Measurements from ENCODE around the gene ZBTB22. TPM values are rescaled to one million over a fixed set of nuclear protein-coding genes. Genes with fewer than 3 reads are reported as not detected.
A peak's percentile ranks its signal among the peaks of the same experiment; 100 is the strongest.

ZBTB22 gene
- total RNA-seq, 4 donors from 2014 or later, result 10.1 to 31.8 (median 17.2) TPM

- Histone ChIP-seq H3K4me1 (peaks cover 2 to 3% (median 2%) of the 10 kb centered on the region in 4 donors), H3K27ac (no peak overlapping the region), H3K4me3 (no peak overlapping the region), H3K36me3 (no peaks in the 10 kb centered on the region), H3K27me3 (no peaks in the 10 kb centered on the region), H3K9me3 (no peaks in the 10 kb centered on the region)
- 82% methylated on average over 5 of the region's 5 CpGs; no CpG with 5 or more reads in 1 of the 2 donors for WGBS, 2 donors (ENCODE audit: low coverage in 1 of 2)
- intact Hi-C loops (cut with DNase I; ENCODE audit: low total_unique reads) (no loop called here), in situ Hi-C loops (cut with MboI; ENCODE audit: low pct_ligation_motif_present in 1 of 4, low pct_unique_long_range_greater_than_20kb in 1 of 4, low sequenced_read_pairs in 3 of 4) (no loop called here)
- TF ChIP-seq CTCF (IDR thresholded peaks at IDR 0.05), result no peak
- no peak for TF ChIP-seq POLR2A (IDR thresholded peaks at IDR 0.05)
- TF ChIP-seq EP300 (IDR thresholded peaks at IDR 0.05; ENCODE audit: low read depth), result no peak
- TF ChIP-seq POLR2AphosphoS5 (IDR thresholded peaks at IDR 0.05), result no peak
- DNase-seq, result no peak
These were observed 11.5 kb upstream of the ZBTB22 start for GRCh38 chr6:33329058-33329457.

GRCh38 chr6:33324125-33324524 lies 6.6 kb upstream of the ZBTB22 start:
- Histone ChIP-seq H3K27ac (peak overlapping the region; percentile 90 to 94 (median 92)), H3K36me3 (peaks cover 0 to 18% (median 7%) of the 10 kb centered on the region in 4 donors), H3K27me3 (no peaks in the 10 kb centered on the region), H3K4me3 (peak overlapping the region in 3 of 4 donors; percentile 83 to 93 (median 85)), H3K9me3 (no peaks in the 10 kb centered on the region), H3K4me1 (peaks cover 21 to 41% (median 36%) of the 10 kb centered on the region in 4 donors)
- 28% methylated on average over 7 of the region's 7 CpGs; no CpG with 5 or more reads in 1 of the 2 donors for WGBS, 2 donors (ENCODE audit: low coverage in 1 of 2)
- intact Hi-C loops (cut with DNase I; ENCODE audit: low total_unique reads) (no loop called here), in situ Hi-C loops (cut with MboI; ENCODE audit: low pct_ligation_motif_present in 1 of 4, low pct_unique_long_range_greater_than_20kb in 1 of 4, low sequenced_read_pairs in 3 of 4) (no loop called here)
- DNase-seq, result no peak
- no peak for TF ChIP-seq POLR2AphosphoS5 (IDR thresholded peaks at IDR 0.05)
- no peak for TF ChIP-seq CTCF (IDR thresholded peaks at IDR 0.05)
- no peak for TF ChIP-seq POLR2A (IDR thresholded peaks at IDR 0.05)
- no peak for TF ChIP-seq EP300 (IDR thresholded peaks at IDR 0.05; ENCODE audit: low read depth)

- no peak for TF ChIP-seq CTCF (IDR thresholded peaks at IDR 0.05)
- no peak for TF ChIP-seq POLR2A (IDR thresholded peaks at IDR 0.05)
- TF ChIP-seq EP300 (IDR thresholded peaks at IDR 0.05; ENCODE audit: low read depth), result no peak
- Histone ChIP-seq H3K36me3 (peaks cover 0 to 23% (median 8%) of the 10 kb centered on the region in 4 donors), H3K9me3 (no peaks in the 10 kb centered on the region), H3K27ac (peak overlapping the region; percentile 90 to 94 (median 92)), H3K4me1 (peaks cover 24 to 46% (median 41%) of the 10 kb centered on the region in 4 donors), H3K27me3 (no peaks in the 10 kb centered on the region), H3K4me3 (peak overlapping the region; percentile 31 to 93 (median 84))
- no peak for DNase-seq
- 1% methylated on average over 12 of the region's 12 CpGs; no CpG with 5 or more reads in 1 of the 2 donors for WGBS, 2 donors (ENCODE audit: low coverage in 1 of 2)
- intact Hi-C loops (cut with DNase I; ENCODE audit: low total_unique reads), result no loop called here
- in situ Hi-C loops (cut with MboI; ENCODE audit: low pct_ligation_motif_present in 1 of 4, low pct_unique_long_range_greater_than_20kb in 1 of 4, low sequenced_read_pairs in 3 of 4), result no loop called here
These were observed 6.0 kb upstream of the ZBTB22 start for GRCh38 chr6:33323623-33323948.

- intact Hi-C loops (cut with DNase I; ENCODE audit: low total_unique reads), result no loop called here
- peaks cover 0 to 24% (median 8%) of the 10 kb centered on the region in 4 donors for H3K36me3 ChIP-seq
- peak overlapping the region in 1 of 4 donors; percentile 93 for H3K4me3 ChIP-seq
- WGBS, 2 donors (ENCODE audit: low coverage in 1 of 2), result 72 to 77% methylated on average over 3 to 9 of the region's 9 CpGs
- no peak for DNase-seq
- peak overlapping the region; percentile 90 to 94 (median 92) for H3K27ac ChIP-seq
- in situ Hi-C loops (cut with MboI; ENCODE audit: low pct_ligation_motif_present in 1 of 4, low pct_unique_long_range_greater_than_20kb in 1 of 4, low sequenced_read_pairs in 3 of 4), result no loop called here
- H3K9me3 ChIP-seq, result no peaks in the 10 kb centered on the region
- H3K27me3 ChIP-seq, result no peaks in the 10 kb centered on the region
- TF ChIP-seq POLR2A (IDR thresholded peaks at IDR 0.05), result no peak
- no peak for TF ChIP-seq CTCF (IDR thresholded peaks at IDR 0.05)
- TF ChIP-seq POLR2AphosphoS5 (IDR thresholded peaks at IDR 0.05), result no peak
- no peak for TF ChIP-seq EP300 (IDR thresholded peaks at IDR 0.05; ENCODE audit: low read depth)
- peaks cover 26 to 60% (median 51%) of the 10 kb centered on the region in 4 donors for H3K4me1 ChIP-seq
These were observed 3.7 kb upstream of the ZBTB22 start for GRCh38 chr6:33321227-33321626.

Data from transverse colon (tissue), 4 donors.